Body of pancreas (tissue), 4 donors: ENCODE data around the gene AFDN. TPM values are rescaled to one million over a fixed set of nuclear protein-coding genes. Genes with fewer than 3 reads are reported as not detected.

Experiments used
- ATAC-seq: fragments of 150-250 bp; one replicate; pipeline ENCODE4 v1.9.1; 2016
- DNase-seq, 4 donors: peaks; one replicate each; pipeline ENCODE4 v3.0.0-alpha.2; 2019
- H3K27ac ChIP-seq, 4 donors: fragments of 200-600 bp; sonication (generic); 1 replicate in 3 of 4; 2 replicates in 1 of 4; pipeline versions ENCODE4 v1.5.1 to v1.6.1; 2016 to 2019; ENCODE audit warnings: mild to moderate bottlenecking in 1 of 4, mixed read lengths in 1 of 4, moderate library complexity in 1 of 4
- H3K27me3 ChIP-seq, 2 donors: fragments of 200-600 bp; sonication (generic); one replicate each; pipeline ENCODE4 v1.6.0; 2016; ENCODE audit warnings: mild to moderate bottlenecking in 1 of 2
- H3K36me3 ChIP-seq, 2 donors: fragments of 200-600 bp; sonication (generic); replicated peaks in 1 of 2; 2 replicates each; pipeline ENCODE4 v1.5.1; 2016; ENCODE audit warnings: low read depth in 2 of 2; ENCODE audit not compliant: insufficient read depth in 1 of 2
- H3K4me1 ChIP-seq: fragments of 200-600 bp; sonication (generic); one replicate; pipeline ENCODE4 v1.6.0; 2016
- H3K4me3 ChIP-seq, 2 donors: fragments of 200-600 bp; sonication (generic); 1 replicate in 1 of 2; 2 replicates in 1 of 2; pipeline ENCODE4 v1.5.1; 2016 to 2019
- H3K9me3 ChIP-seq, 3 donors: fragments of 200-600 bp; sonication (generic); 1 replicate in 2 of 3; 2 replicates in 1 of 3; pipeline ENCODE4 v1.5.1; 2016
- CTCF ChIP-seq, 7 experiments: fragments of 450-650 bp in 4 of 7; fragments of 200-600 bp in 3 of 7; sonication (generic) in 3 of 7; IDR thresholded peaks; one replicate each; pipeline ENCODE4 v1.5.1; 2016 to 2019; ENCODE audit warnings: antibody characterized with exemption in 7 of 7
- POLR2A ChIP-seq, 3 donors: fragments of 450-650 bp; IDR thresholded peaks; one replicate each; pipeline ENCODE4 v1.6.1; 2016; ENCODE audit warnings: antibody characterized with exemption in 3 of 3, mild to moderate bottlenecking in 2 of 3
- WGBS, 2 donors: methylation state at CpG; one replicate each; pipeline ENCODE4 v1.1.5; 2017; 5-methylcytosine and 5-hydroxymethylcytosine counted together
- intact Hi-C: fragments of 100-400 bp; cut with DNase I; formaldehyde crosslinking; loops from one replicate; pipeline ENCODE4 v1.15.1; 2023
- total RNA-seq, 2 donors: library from RNA; depleted of rRNA; stranded (reverse); fragments of >200 nt; gene quantifications; one replicate each; pipeline ENCODE4 v1.1.0, GENCODE V29; 2016

AFDN gene
- total RNA-seq, 2 donors from 2014 or later: 160 to 195 TPM

GRCh38 chr6:167993169-167993568 is 166.5 kb downstream of the AFDN start:
- Histone ChIP-seq H3K9me3 (no peaks in the 10 kb centered on the region), H3K4me3 (no peak overlapping the region), H3K36me3 (no peaks in the 10 kb centered on the region), H3K27me3 (no peaks in the 10 kb centered on the region), H3K4me1 (no peaks in the 10 kb centered on the region), H3K27ac (no peak overlapping the region)
- WGBS, 2 donors: 91 to 92% methylated on average over 16 of the region's 16 CpGs
- peak; percentile 60 for ATAC-seq
- no peak for DNase-seq
- intact Hi-C loops: no loop called here
- TF ChIP-seq CTCF (IDR thresholded peaks at IDR 0.05) (no peak), POLR2A (IDR thresholded peaks at IDR 0.05) (no peak)

- no peak overlapping the region for H3K27ac ChIP-seq
- DNase-seq (no peak), ATAC-seq (no peak)
- intact Hi-C loops: no loop called here
- WGBS, 2 donors: 63 to 69% methylated on average over 11 of the region's 11 CpGs
- no peaks in the 10 kb centered on the region for H3K27me3 ChIP-seq
- no peaks in the 10 kb centered on the region for H3K9me3 ChIP-seq
- no peak overlapping the region for H3K4me3 ChIP-seq
- H3K36me3 ChIP-seq: no peaks in the 10 kb centered on the region
- TF ChIP-seq CTCF (IDR thresholded peaks at IDR 0.05) (no peak), POLR2A (IDR thresholded peaks at IDR 0.05) (no peak)
- no peaks in the 10 kb centered on the region for H3K4me1 ChIP-seq
These were observed 167.1 kb downstream of the AFDN start for GRCh38 chr6:167993831-167994230.

- no peak for DNase-seq
- Histone ChIP-seq H3K27me3 (no peaks in the 10 kb centered on the region), H3K4me1 (no peaks in the 10 kb centered on the region), H3K36me3 (no peaks in the 10 kb centered on the region), H3K27ac (no peak overlapping the region), H3K4me3 (no peak overlapping the region), H3K9me3 (no peaks in the 10 kb centered on the region)
- intact Hi-C loops: no loop called here
- no peak for ATAC-seq
- 85 to 93% methylated on average over 9 to 12 of the region's 12 CpGs for WGBS, 2 donors
- no peak for TF ChIP-seq POLR2A (IDR thresholded peaks at IDR 0.05)
- TF ChIP-seq CTCF (IDR thresholded peaks at IDR 0.05): no peak
These were observed 168.6 kb downstream of the AFDN start for GRCh38 chr6:167995302-167995701.

GRCh38 chr6:167995731-167996151 is 169.0 kb downstream of the AFDN start:
- 97% methylated on average over 10 to 22 of the region's 22 CpGs for WGBS, 2 donors
- H3K4me3 ChIP-seq: no peak overlapping the region
- DNase-seq (no peak), ATAC-seq (no peak)
- no peaks in the 10 kb centered on the region for H3K9me3 ChIP-seq
- H3K27me3 ChIP-seq: no peaks in the 10 kb centered on the region
- no peaks in the 10 kb centered on the region for H3K36me3 ChIP-seq
- no peaks in the 10 kb centered on the region for H3K4me1 ChIP-seq
- H3K27ac ChIP-seq: no peak overlapping the region
- intact Hi-C loops: no loop called here
- TF ChIP-seq CTCF (IDR thresholded peaks at IDR 0.05) (no peak), POLR2A (IDR thresholded peaks at IDR 0.05) (no peak)

- H3K36me3 ChIP-seq: no peaks in the 10 kb centered on the region
- H3K27me3 ChIP-seq: no peaks in the 10 kb centered on the region
- intact Hi-C loops: no loop called here
- no peaks in the 10 kb centered on the region for H3K4me1 ChIP-seq
- H3K9me3 ChIP-seq: no peaks in the 10 kb centered on the region
- no peak overlapping the region for H3K4me3 ChIP-seq
- no peak for ATAC-seq
- WGBS, 2 donors: 70 to 71% methylated on average over 34 of the region's 43 CpGs
- no peak for TF ChIP-seq CTCF (IDR thresholded peaks at IDR 0.05)
- no peak for TF ChIP-seq POLR2A (IDR thresholded peaks at IDR 0.05)
- DNase-seq: no peak
- no peak overlapping the region for H3K27ac ChIP-seq
These were observed 169.9 kb downstream of the AFDN start for GRCh38 chr6:167996424-167997199.
